GM12801 (cell line): ENCODE data around the gene TPK1.

Source experiments
- CTCF ChIP-seq: IDR thresholded peaks from one replicate; pipeline ENCODE4 v1.5.1; 2011; ENCODE audit warnings: control low read depth; ENCODE audit not compliant: insufficient read length; ENCODE audit errors: extremely low read depth

The TPK1 gene

DNA sequence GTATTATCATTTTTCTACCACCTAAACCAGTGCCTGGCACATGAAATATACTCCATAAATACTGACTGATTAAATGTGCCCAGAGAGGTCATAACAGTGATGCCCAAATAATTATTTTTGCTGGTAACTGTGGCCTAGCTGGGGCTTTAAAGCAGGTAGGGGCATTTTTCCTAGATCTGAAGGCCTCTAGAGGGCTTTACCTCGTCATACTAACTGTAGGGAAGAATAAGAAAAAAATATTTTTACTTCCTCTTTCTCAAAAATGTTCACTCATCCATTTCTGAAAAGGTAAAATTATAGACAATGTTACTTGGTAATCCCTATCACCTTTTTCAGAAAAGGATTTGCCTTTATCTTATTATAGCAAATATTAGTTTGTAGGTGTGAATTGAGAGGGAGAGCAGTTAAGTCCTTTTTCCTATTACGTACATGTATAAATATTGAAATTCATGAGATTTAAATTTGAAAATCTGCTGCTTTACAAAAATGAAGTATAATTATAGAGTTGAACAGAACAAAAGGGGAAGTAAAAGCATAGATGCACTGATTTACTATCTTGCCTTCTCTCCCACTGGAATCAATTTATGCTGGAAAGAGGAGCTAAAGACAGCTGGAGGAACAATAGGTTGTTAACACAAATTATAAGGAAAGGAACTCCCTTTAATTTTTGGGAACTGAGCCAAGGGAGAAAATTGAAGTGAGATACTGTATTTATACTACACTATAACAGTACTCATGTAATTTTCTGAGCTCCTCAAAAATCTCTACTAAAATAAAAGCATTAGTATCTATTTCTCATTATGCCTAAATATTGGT lies 360.8 kb downstream of the TPK1 start:
- TF ChIP-seq CTCF: no peak

DNA sequence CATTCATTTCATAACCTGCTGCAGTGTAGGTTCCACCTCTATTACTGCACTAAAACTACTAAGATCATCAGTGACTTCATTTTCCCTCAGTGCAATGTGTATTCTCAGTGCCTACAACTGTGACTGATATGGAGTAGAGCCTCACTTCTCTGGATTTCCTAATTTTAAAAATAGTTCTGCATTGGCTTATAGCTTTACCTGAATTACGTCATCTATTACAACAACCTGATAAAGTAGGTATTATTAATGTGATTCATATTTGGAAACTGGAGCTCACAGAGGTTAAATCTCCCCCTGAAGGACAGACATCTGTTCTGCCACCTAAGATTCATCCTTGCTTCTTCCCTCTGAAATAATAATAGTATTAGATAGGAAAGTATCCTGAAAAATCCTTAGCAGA lies 361.5 kb downstream of the TPK1 start:
- TF ChIP-seq CTCF: no peak

DNA sequence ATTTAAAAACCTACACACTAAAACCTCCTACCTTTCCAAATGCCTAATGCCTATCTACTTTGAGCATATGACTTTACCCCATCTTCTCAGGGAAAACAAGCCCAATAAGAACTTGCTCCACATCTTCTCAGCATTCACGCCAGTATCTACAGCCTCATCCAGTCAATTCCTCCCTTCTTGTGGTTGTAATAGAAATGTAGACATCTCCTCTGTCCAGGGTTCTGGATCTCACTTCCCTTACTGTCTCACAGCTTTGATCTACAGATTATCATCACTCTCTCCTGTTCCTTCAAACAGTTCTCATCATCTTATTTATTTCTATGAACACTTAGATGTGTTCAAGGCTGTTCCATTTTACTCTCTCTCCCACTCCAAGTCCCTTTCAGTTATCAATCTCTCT lies 361.9 kb downstream of the TPK1 start:
- TF ChIP-seq CTCF: no peak

GRCh38 chr7:144470078-144470477 lies 365.8 kb downstream of the TPK1 start:
- no peak for TF ChIP-seq CTCF

DNA sequence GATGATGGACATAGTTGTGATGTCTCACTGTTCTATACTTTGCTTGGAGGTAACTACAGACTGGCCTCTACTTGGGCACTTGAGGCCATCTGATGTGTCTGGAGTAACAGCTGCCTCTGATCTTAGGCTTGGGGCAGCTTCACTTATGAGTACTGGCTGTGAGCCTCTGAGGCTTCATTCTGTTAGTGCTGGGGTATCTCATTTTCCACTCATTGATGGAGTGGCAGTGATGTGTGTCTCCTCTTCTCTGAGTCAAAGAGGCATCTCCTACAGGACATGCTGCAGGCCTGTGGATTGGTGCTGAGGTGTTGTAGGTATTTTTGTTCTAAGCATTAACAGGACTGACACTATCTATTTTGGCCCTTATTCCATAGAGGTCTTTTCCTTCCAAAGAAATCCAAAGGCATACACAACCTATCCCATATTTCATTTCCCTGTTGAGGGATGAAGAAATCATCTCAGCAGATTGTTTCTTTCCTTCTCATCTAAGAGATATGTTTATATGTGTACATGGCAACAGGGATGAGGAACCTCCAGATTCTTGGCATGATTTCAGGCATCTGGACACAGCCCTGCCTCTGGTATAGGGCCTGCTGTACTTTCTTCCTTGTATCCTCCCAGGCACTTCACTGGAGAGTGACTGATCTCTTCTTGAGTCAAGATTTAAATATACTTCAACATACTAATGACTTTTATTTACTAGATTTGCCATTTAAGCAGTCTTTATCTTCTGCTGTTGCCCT lies 366.7 kb downstream of the TPK1 start:
- TF ChIP-seq CTCF: no peak

- no peak for TF ChIP-seq CTCF
These were observed 376.2 kb downstream of the TPK1 start for GRCh38 chr7:144459635-144460034.

DNA sequence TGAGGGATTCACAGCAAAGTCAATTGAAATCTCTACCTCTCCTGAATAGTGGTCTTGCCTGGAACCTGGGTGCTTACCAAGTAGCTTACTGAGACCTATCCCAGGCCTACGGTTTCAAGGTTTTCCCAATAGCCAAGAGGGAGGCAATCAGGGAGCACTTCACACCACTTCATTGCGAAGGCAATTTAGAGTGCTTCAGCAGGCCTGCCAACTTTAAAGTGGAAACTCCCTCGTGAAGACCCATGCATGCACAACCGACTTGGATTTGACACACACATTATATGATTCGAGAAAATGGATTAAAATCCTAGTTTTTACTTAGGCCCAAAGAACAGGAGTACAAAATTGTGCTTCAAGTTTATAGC lies 380.8 kb downstream of the TPK1 start:
- no peak for TF ChIP-seq CTCF
